HUDEP-2 (cell line): ENCODE data around the gene OR4A15.

ENCODE experiments used
- DNase-seq, 76 experiments: peaks; one replicate each; lab custom pipeline; 2025; ENCODE audit not compliant: unreplicated experiment in 76 of 76; lab: John Stamatoyannopoulos, UW

Gene OR4A15

DNA sequence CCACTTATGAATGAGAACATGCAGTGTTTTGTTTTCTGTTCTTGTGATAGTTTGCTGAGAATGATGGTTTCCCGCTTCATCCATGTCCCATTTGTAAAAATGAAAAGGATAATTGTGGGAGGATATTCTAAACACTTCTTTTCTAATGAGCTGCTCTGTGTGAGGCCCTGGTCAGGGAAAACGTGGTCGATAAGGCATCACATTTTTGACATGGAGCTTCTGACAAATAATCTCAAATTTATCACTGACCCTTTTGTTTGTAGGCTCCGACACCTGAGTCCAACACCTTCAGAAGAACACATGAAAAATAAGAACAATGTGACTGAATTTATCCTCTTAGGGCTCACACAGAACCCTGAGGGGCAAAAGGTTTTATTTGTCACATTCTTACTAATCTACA is at the start of gene OR4A15:
TSS of gene OR4A15 (plus strand) at position 301 of the 400 bp plus-strand sequence. CDS start at position 301, 0 bp downstream.
- DNase-seq, result no peak

DNA sequence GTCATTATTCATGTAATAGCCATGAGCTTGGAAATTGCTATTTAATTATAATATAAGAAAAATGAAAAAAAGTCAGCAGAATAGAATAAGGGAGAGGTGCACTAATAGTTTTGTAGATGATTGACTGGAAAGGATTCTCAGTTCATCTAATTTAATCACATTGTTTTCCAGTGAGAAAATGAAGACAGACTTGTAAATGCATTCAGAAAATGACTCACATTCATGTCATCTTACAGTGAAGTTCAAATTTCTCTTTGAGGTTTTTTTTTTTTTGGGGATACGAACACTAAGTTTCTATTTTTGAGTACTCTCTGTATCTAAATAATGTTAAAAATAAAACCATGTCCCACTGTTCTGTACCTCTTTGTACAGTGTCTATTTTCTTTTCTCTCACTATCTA is 43.3 kb upstream of the OR4A15 start:
- DNase-seq, result no peak

DNA sequence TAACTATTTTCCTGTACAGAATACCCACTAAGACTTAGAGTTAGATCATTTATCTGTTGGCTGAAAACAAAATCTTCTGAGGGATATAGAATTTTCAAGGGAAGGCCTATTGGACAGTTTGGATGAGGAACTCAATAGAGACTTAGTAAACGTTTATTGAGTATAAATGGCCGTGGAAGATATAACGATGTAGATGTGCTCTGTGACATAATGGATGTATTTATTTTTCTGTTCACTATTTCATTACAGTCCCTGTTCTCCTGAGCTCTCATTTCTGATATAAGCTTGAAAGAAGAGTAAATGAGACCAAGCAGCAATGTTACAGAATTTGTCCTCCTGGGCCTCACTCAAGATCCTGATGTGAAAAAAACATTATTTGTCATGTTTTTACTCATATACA is 24.9 kb upstream of the OR4A15 start, which contains the start of gene OR4A16:
TSS of gene OR4A16 (plus strand) at position 301 of the 400 bp plus-strand sequence. CDS start at position 301, 0 bp downstream.
- DNase-seq, result no peak

DNA sequence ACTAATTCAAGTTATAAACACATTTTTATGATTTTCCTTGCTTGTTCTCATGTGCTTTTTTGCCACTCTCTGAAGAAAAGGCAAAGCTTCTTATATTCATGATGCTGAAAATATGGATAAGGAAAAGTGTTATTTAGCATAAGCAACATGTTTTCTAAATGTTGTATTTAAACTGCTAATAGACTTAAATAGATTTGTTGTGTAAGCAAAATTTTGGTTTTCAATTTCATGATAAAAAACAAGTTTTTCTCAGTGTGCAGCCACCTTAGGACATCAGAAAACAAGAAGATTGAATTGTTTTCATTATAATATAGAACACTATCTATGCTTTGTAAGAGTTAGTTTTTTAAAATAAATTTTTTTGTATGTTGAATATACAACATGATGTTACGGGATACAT is 22.5 kb upstream of the OR4A15 start:
- no peak for DNase-seq

DNA sequence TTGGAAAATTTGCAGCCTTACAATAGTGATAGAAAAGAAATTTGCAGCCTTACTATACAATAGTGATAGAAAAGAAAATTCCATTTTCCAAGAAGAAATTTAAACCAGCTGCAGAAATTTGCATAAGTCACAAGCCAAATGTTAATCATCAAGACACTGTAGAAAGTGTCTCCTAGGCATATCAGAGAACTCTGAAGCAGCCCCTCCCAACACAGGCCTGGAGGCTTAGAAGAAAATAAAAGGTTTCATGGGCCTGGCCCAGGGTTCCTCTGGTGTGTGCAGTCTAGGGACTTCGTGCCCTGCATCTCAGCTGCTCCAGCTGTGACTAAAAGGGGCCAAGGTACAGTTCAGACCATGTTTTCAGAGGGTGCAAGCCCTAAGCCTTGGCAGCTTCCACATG is 18.7 kb upstream of the OR4A15 start:
- DNase-seq, result no peak

DNA sequence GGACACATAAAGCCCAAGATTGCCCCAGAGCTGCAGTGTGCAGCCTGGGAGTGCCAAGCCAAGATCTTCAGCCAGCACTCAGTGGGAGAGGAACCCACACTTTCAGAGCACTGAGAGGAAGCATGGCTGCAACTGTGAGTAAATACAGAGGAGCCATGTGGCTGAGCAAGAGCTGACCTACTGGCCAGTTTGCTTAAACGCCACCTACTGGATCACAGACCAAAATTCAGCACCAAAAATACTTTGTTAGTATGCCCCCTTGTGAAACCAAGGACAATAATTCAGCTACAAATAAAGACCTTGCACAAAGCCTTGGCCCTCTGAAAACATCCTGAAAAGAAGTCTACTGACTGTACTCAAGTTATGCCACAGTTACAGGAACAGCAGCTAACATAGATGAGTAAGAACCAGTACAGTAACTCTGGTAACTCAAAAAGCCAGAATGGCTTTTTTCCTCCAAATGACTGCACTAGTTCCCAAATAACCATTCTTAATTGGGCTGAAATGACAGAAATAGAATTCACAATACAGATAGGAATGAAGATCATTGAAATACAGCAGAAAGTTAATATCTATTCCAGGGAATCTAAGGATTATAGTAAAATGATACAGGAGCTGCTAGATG is 10.1 kb upstream of the OR4A15 start:
- no peak for DNase-seq

DNA sequence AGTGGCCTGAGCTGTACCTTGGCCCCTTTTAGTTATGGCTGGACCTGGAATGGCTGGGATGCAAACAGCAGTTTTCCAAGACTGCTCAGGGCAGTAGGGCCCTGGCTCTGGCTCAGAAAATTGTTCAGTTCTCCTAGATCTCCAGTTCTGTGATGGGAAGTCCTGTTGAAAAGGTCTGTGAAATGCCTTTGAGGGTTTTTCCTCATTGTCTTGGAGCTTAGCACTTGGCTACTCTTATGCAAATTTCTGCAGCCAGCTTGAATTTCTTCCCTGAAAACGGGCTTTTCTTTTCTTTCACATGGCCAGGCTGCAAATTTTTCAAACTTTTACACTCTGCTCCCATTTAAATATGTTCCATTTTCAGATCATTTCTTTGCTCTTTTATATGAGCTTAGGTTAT is 33.2 kb downstream of the OR4A15 start:
- no peak for DNase-seq
